ENCODE data around the gene CMA1.

CMA1 gene

GRCh38 chr14:24465368-24465767 is 42.7 kb downstream of the CMA1 start:
- DNase-seq, result no peak

DNA sequence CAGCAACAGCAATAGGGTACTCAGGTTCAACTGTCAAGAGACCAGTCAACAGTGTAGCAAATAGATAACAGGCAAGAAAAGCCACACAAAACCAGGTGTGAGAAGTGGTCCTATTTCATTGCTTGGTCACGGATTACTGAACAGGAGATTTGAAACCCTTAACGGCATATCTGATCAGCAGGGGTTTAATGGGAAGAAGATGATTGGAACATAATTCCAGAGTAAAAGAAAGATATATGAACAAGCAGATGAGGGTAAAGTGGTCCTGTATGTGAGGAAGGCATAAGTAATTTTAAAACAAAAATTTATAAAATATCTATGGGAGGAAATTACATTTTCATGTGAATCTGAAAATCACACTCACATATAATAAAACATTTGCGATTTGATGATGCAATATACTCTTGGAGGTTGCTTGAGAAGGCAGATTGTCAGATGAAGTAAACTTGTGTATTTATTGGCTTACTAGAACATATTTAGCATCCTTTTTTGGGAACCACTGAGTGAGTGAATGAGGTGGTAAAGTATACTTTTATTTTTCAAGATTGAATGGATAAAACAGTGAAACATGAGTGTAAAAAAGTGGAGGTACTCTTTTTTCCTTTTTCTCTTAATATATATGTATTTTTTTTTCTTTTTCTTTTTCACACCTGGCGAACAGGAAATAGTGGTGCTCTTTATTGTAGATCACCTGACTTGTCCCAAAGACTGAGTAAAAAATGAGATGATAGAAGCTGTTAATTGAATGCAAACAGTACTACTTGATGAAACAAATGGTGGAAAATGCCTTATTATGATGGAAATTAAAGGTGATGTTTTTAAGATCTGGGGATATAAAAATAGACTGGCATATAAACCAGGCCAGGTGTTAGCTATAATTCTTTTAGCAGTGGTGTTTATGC is 43.9 kb downstream of the CMA1 start:
- no peak for DNase-seq

GRCh38 chr14:24463017-24463883 is 44.8 kb downstream of the CMA1 start:
- DNase-seq, result no peak

DNA sequence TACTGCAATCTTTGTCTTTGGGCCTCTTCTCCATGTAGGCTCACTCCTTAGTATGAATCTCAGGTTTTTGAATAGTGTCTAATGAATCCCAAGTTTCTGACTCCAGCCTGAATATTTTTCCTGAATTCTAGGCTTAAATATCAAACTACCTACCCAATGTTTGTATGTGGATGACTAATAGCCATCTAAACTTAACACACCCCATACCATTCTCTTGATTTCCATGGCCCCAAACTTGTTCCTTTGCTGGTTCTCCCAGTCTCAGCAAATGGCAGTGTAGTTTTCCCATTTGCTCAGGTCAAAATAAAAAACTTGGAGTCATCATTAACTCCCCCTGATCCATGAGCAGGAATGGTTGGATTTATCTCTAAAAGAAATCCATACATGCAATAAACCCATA is 46.7 kb downstream of the CMA1 start:
- no peak for DNase-seq

DNA sequence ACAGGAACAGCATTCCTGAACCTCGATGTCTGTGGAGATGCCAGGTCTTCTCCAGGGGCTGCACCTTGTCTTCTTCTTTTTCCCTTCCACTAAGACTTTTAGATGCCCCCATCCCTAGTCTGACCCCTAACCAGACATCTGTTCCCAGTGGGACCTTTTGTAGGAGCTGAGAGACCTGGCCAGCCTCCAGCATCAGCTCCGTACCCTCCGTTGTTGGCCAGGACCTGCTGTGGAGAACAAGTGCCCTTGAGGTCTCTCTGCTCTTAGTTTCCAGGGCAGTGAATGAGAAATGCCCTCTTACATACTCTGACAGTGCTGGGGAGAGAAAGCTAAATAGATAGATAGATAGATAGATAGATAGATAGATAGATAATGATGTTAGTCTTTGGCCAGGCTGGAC is 48.7 kb downstream of the CMA1 start:
- no peak for DNase-seq

GRCh38 chr14:24458736-24459135 is 49.3 kb downstream of the CMA1 start:
- no peak for DNase-seq

DNA sequence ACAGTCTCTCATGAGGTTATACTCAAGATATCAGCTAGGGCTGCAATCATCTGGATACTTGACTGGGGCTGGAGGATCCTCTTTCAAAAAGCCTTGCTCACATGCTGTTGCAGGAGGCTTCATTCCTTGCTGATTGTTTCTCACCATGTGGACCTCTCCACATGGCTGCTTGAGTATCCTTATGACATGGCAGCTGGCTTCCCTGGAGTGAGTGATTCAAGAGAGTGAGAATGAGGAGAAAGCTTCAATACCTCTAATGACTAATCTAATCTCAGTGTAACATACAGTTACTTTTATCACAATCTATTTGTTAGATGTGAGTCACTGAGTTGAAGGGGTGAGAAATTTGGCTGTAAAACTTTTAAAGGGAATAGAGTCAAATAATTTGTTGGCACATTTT is 51.1 kb downstream of the CMA1 start:
- no peak for DNase-seq
